Effector memory CD4-positive, alpha-beta T cell (primary cell): ENCODE data around the gene FAM171A2.
"Not testable (repeated sequence)": the region's sequence is repeated elsewhere in the genome, so short reads cannot be mapped to it uniquely, and the experiment has no call there.

Source experiments
- DNase-seq, 3 donors: peaks; one replicate each; pipeline ENCODE4 v3.0.0-alpha.2; 2020
- H3K27ac ChIP-seq: 2 replicates; pipeline ENCODE4 v1.7.0; 2013; ENCODE audit warnings: mild to moderate bottlenecking, low read length, moderate library complexity; ENCODE audit not compliant: insufficient read depth, poor library complexity, severe bottlenecking
- H3K27me3 ChIP-seq: replicated peaks from 2 replicates; pipeline ENCODE4 v1.7.0; 2013; ENCODE audit warnings: mild to moderate bottlenecking, low read length; ENCODE audit not compliant: insufficient read depth, control insufficient read depth, poor library complexity, severe bottlenecking
- H3K36me3 ChIP-seq: 2 replicates; pipeline ENCODE4 v1.7.0; 2013; ENCODE audit warnings: mild to moderate bottlenecking, low read length, moderate library complexity; ENCODE audit not compliant: control insufficient read depth, insufficient read depth
- H3K4me1 ChIP-seq: 2 replicates; pipeline ENCODE4 v1.7.0; 2013; ENCODE audit warnings: low read length, mild to moderate bottlenecking; ENCODE audit not compliant: control insufficient read depth, insufficient read depth, poor library complexity, severe bottlenecking
- H3K4me3 ChIP-seq: 2 replicates; pipeline ENCODE4 v1.7.0; 2013; ENCODE audit warnings: low read length, low read depth, mild to moderate bottlenecking; ENCODE audit not compliant: insufficient read depth, poor library complexity, severe bottlenecking
- H3K9me3 ChIP-seq: 2 replicates; pipeline ENCODE4 v1.7.0; 2013; ENCODE audit warnings: mild to moderate bottlenecking, low read length, moderate library complexity; ENCODE audit not compliant: control insufficient read depth

Gene FAM171A2

DNA sequence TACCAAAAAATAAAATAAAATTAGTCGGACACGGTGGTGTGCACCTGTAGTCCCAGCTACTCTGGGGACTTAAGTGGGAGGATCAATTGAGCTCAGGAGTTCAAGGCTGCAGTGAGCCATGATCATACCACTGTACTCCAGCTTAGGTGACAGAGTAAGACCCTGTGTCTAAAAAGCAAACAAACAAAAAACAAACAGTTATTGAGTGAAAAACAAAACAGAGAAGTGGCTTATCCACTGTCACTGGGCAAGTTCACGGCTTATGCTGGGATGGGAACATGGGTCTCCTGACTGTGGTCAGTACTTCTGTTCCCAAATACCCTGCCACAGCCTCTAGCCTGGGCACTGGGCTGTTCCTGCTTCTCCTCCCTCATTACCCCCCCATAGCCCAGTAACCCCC is 28.1 kb downstream of the FAM171A2 start:
- Histone ChIP-seq H3K9me3 (no peaks in the 10 kb centered on the region), H3K36me3 (no peaks in the 10 kb centered on the region), H3K4me3 (no peak overlapping the region), H3K27ac (no peak overlapping the region), H3K4me1 (peaks cover 5% of the 10 kb centered on the region), H3K27me3 (no peaks in the 10 kb centered on the region)
- DNase-seq, result no peak

DNA sequence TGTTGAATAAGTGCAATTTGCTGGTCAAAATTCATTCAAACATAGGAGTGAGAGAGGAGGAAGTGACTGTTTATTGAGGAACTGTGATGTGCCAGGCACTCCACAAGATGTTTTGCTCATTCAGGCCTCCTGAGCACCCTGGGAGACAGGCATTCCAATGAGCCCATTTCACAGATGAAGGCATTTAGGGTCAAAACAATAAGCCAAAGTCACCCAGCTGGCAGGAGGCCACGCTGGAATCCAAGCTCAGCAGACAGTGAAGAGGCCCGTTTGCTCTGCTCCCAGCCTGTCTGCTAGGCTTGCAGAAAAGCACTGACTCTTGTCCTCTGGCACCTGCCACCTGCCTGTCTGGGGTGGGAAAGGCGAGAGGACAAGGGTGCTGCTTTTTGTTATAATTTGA is 28.9 kb downstream of the FAM171A2 start:
- H3K4me1 ChIP-seq, result peaks cover 5% of the 10 kb centered on the region

DNA sequence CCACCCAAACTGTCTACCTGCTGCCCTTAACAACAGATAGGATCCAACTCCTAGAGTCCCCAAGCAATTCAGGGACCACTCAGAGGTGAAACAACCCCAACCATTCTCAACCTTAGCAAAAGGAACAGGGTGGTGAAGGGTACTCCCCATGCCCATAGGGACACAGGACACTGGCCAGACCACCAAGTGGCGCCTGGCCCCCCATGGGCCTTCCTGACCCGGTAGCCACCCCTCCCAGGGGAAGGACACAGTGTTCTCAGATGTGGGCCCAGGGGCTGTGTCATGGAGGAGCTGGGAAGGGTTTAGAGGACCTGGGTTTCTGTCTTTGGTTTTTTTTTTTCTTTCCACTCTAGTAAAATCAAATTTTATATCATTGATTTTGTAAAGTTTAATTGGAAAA is 29.3 kb downstream of the FAM171A2 start:
- no peaks in the 10 kb centered on the region for H3K9me3 ChIP-seq
- H3K27me3 ChIP-seq, result no peaks in the 10 kb centered on the region
- H3K36me3 ChIP-seq, result no peaks in the 10 kb centered on the region
- peaks cover 5% of the 10 kb centered on the region for H3K4me1 ChIP-seq
- H3K4me3 ChIP-seq, result no peak overlapping the region
- DNase-seq, result no peak
- no peak overlapping the region for H3K27ac ChIP-seq

More for the DNA sequence above, 28.9 kb downstream of the FAM171A2 start:
- H3K27me3 ChIP-seq, result no peaks in the 10 kb centered on the region
- no peak overlapping the region for H3K4me3 ChIP-seq
- no peaks in the 10 kb centered on the region for H3K9me3 ChIP-seq
- no peaks in the 10 kb centered on the region for H3K36me3 ChIP-seq
- DNase-seq, result no peak
- H3K27ac ChIP-seq, result no peak overlapping the region

DNA sequence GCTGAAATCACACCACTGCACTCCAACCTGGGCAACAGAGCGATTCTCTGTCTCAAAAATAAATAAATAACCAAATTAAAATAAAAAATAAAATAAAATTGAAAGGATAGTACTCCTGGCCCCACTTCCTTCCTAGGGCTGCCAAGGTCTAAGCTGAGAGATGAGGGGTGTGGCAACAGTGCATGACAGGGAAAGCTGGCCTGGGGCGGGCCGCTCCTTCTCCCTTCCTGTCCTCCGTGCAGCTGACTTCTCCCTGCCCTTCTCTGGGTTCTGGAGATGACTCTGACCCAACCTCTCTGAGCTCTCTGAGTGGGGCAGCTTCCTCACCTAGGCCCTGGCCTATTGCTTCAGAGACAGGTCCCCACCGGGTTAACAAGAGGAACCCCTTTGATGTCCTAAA is 30.3 kb downstream of the FAM171A2 start:
- Histone ChIP-seq H3K27me3 (no peaks in the 10 kb centered on the region), H3K9me3 (no peaks in the 10 kb centered on the region), H3K4me1 (peaks cover 5% of the 10 kb centered on the region), H3K4me3 (no peak overlapping the region), H3K27ac (no peak overlapping the region), H3K36me3 (no peaks in the 10 kb centered on the region)
- DNase-seq, result no peak

DNA sequence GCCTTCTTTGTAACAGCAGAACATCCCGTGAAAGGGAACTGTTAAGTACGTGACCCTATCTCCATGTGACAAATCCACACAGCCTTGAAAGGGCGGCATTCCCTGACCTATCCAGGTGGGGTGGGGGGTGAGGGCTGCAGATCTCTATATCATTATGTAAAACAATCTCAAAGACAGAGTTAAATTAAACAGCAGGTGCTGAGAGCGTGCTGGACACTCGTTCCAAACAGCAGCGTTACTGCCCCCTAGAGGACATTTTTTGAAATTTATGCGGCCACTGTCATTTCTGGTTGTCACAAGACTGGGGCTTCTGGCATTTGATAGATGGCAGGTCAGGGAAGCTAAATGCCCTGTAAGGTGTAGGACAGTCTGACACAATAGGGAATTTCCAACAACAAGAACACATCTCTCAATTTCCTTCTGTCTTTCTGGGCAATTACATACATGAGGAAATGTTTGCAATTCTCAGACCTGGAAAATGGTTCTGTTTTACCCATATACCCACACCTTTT is 32.3 kb downstream of the FAM171A2 start:
- Histone ChIP-seq H3K36me3 (no peaks in the 10 kb centered on the region), H3K4me1 (peaks cover 5% of the 10 kb centered on the region), H3K4me3 (no peak overlapping the region), H3K27ac (no peak overlapping the region), H3K27me3 (no peaks in the 10 kb centered on the region), H3K9me3 (no peaks in the 10 kb centered on the region)
- peak; percentile 46 to 59 (median 51) for DNase-seq

DNA sequence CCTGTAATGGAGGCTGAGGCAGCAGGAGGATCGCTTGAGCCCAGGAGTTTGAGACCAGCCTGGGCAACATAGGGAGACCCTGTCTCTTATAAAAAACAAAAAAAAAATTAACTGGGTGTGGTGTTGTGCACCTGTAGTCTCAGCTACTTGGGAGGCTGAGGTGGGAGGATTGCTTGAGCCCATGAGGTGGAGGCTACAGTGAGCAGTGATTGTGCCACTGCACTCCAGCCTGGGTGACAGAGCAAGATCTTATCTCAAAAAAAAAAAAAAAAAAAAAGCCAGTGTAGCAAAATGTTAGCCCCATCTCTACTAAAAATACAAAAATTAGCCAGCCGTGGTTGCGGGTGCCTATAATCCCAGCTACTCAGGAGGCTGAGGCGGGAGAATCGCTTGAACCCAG is 33.4 kb downstream of the FAM171A2 start:
- not testable (repeated sequence) for H3K27me3 ChIP-seq, H3K9me3 ChIP-seq, H3K4me3 ChIP-seq, H3K27ac ChIP-seq, H3K36me3 ChIP-seq, H3K4me1 ChIP-seq, DNase-seq

DNA sequence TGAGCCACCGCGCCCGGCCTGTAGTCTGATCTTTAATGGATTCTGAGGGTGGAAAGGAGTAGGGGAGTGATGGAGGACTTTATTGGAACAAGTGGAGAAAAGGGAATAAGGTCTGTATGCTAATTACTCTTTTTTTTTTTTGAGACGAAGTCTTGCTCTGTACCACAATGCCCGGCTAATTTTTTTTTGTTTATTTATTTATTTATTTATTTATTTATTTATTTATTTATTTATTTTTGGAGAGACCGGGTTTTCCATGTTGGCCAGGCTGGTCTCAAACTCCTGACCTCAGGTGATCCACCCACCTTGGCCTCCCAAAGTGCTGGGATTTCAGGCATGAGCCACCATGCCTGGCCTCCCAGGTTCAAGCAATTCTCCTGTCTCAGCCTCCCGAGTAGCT is 34.1 kb downstream of the FAM171A2 start:
- not testable (repeated sequence) for H3K27me3 ChIP-seq, H3K4me3 ChIP-seq, H3K4me1 ChIP-seq, H3K27ac ChIP-seq, H3K9me3 ChIP-seq, H3K36me3 ChIP-seq, DNase-seq

DNA sequence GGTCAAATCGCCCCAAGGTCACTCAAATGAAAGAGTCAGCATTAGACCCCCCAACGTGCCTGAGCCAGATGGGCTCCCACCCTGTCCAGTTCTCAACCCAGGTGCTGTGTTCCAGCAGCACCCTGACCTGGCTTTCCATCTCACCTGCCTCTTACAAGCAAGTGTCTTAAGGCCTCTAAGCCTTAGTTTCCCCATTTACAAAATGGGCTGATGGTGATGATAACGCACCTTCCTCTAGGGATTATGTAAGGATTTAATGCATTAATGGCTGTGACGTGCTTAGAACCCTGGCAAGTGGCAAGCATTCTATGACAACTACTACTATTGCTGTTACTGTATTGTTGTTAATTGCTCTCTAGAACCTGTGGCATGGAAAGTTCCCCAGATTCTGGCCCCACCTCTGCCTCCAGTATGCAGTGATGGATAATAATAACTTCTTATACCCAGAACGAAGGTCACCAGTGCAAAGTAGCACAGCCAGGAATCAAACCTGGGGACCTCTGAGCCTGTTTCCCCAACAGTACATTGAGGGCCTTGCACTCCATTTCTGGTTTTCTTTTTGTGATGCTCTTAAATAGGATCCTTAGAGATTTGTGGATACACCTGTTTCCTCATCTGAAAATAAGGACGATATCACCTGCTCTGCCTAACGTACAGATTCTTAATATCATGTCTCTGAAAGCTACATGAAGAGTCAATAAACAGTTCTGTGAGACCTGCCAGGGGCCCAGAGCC is 35.8 kb downstream of the FAM171A2 start:
- Histone ChIP-seq H3K4me3 (no peak overlapping the region), H3K27me3 (no peaks in the 10 kb centered on the region), H3K4me1 (peaks cover 14% of the 10 kb centered on the region), H3K27ac (no peak overlapping the region), H3K9me3 (no peaks in the 10 kb centered on the region), H3K36me3 (no peaks in the 10 kb centered on the region)
- DNase-seq, result no peak

DNA sequence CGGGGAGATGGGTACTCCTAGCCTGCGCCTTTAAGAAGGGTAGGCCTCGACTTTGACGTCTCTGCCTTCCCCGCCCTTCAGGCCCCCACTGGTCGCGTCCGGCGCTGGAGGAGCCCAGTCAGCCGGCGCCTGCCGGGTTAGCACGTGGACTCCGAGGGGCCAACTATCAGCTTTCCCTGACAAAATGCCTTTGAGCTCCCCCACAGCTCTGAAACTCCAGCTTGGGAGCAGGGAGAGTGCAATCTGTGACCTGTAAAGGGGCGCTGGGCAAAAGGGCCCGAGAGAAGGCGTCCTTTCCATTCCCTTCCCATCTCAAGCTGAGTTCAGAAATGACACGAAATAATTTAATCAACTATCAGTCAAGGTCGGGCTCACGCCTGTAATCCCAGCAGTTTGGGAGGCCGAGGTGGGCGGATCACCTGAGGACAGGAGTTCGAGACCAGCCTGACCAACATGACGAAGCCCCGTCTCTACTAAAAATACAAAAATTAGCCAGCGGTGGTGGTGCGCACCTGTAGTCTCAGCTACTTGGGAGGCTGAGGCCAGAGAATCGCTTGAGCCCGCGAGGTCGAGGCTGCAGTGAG is 36.7 kb downstream of the FAM171A2 start:
- H3K4me3 ChIP-seq, result peak overlapping the region; percentile 38
- peak overlapping the region; percentile 89 for H3K27ac ChIP-seq
- peaks cover 14% of the 10 kb centered on the region for H3K4me1 ChIP-seq
- peak; percentile 87 to 90 (median 90) for DNase-seq
- H3K27me3 ChIP-seq, result no peaks in the 10 kb centered on the region
- H3K36me3 ChIP-seq, result no peaks in the 10 kb centered on the region
- H3K9me3 ChIP-seq, result no peaks in the 10 kb centered on the region

DNA sequence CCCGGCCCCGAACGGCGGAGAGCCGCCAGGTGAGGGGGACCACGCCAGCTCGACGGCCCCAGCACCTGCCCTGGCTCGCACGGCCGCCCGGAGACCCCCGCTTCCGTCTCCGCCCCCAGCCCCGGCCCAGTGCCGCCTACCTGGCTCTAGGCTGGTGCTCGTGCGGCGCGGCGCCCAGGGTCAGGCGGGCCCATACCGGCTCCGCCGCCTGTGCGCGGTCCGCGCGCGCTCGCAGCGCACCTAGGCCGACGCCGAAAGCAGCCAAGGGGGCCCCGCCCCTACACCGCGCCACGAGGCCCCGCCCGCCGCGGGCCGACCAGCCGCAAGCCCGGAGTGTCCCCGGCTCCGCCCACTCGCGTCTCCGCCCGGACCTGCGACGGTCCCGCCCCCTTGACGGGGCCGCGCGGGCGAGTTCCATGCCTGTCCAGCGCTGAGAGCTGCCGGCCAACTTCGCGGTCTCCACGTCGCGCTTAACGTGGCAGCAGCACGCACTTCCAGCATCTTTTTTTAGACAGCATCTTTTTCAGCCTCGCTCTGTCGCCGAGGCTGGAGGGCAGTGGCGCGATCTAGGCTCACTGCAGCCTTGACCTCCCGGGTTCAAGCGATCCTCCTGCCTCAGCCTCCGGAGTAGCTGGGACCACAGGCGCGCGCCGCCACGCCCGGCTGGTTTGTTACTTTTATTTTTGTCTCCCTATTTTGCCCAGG is 38.9 kb downstream of the FAM171A2 start, which contains the start of gene SLC25A39:
SLC25A39 (minus strand) TSS at position 253 of the 705 bp plus-strand sequence. CDS start 1,261 bp downstream, outside the sequence.
- peak within 1 kb of the TSS; percentile 85 for H3K4me3 ChIP-seq
- no peaks in the 10 kb centered on the region for H3K9me3 ChIP-seq
- peak; percentile 89 to 90 (median 90) for DNase-seq
- H3K27me3 ChIP-seq, result no peaks in the 10 kb centered on the region
- H3K27ac ChIP-seq, result peak within 1 kb of the TSS; percentile 89
- H3K36me3 ChIP-seq, result peaks cover 22% of the 10 kb centered on the region
- H3K4me1 ChIP-seq, result peaks cover 8% of the 10 kb centered on the region
